Stimulated activated naive CD8-positive, alpha-beta T cell treated with anti-CD3 and anti-CD28 coated beads, Interleukin-15, Interleukin-2, amounts not matched to agents 100 U/mL and 50 U/mL, for 24 hours (primary cell): ENCODE results near the gene GDF2.

ENCODE experiments used
- ATAC-seq: fragments of 150-1000 bp; cut with Tn5 transposase; one replicate; pipeline ENCODE4 v1.10.0; 2021
- DNase-seq: peaks from one replicate; pipeline ENCODE4 v3.0.0; 2021

GDF2 gene

GRCh38 chr10:47351899-47352815, 29.9 kb downstream of the GDF2 start:
- ATAC-seq (no peak), DNase-seq (no peak)

GRCh38 chr10:47353351-47353750, 31.1 kb downstream of the GDF2 start:
- no peak for DNase-seq

DNA sequence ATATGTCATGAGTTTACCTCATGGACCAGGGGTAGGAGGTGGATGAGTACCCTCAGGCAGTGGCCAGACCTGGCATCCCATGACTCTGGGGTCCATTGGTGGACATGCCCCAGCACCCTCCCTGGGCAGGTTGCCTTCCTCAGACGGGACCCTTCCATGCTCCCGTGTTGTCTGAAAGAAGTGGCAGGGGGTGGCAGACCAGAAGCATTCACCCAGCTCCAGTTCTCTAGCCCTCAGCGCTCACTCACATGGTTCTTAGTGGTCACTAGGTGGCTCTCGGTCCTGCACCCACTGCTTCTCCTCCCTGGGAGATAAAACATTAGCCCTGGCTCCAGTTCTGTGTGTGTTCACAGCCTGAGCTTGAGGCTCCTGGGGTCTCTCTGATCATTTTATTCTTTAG, 31.9 kb downstream of the GDF2 start:
- no peak for ATAC-seq
- no peak for DNase-seq

More at GRCh38 chr10:47353351-47353750, 31.1 kb downstream of the GDF2 start:
- no peak for ATAC-seq

DNA sequence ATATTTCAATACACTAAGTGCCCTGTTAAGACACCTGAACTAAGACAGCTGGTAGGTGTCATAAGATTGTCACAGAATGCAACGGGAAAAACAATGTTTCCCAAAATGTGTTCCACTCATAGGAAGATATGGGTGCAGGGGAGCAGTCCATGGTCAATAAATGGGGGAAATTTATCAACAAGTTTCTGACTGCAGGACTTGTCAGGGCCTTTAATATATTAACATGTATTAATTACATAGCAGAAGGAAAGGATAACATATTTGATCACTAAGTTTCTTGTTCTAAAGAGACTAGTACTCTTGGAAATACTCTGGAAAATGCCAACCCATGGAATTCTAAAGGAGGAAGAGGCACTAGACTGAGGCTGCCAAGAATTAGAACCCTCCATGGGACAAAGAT, 32.6 kb downstream of the GDF2 start:
- DNase-seq (no peak), ATAC-seq (no peak)

GRCh38 chr10:47356708-47357107, 34.5 kb downstream of the GDF2 start:
- ATAC-seq, result no peak
- DNase-seq, result no peak

DNA sequence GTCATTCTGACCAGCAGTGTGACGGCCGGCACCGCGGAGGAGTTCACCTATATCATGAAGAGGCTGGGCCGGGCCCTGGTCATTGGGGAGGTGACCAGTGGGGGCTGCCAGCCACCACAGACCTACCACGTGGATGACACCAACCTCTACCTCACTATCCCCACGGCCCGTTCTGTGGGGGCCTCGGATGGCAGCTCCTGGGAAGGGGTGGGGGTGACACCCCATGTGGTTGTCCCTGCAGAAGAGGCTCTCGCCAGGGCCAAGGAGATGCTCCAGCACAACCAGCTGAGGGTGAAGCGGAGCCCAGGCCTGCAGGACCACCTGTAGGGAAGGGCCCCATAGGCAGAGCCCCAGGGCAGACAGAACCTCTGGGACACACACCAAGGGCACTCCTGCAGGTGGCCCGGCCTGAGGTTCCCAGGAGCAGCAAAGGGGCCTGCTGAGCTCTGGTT, 34.9 kb downstream of the GDF2 start:
- DNase-seq (no peak), ATAC-seq (no peak)

GRCh38 chr10:47357911-47358310, 35.7 kb downstream of the GDF2 start:
- no peak for DNase-seq
- no peak for ATAC-seq

DNA sequence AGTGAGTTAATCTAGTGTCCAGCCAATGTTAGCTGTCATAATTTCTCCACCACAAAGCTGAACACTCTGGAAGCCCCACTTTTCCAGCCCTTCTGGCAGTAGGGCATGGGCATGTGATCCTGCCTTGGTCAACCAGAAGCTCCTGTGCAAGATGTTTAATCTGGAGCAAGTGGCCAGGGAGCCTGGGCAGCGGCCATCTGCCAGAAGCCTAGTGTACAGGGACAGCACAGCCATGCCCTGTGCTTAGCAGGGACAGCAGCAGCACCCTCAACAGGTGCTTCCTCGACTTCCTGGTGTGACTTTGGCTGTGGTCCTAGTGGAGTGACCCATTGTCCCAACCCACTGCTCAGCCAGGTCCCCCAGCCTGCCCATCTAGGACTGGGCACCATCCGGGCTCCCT, 36.2 kb downstream of the GDF2 start:
- ATAC-seq (no peak), DNase-seq (no peak)

DNA sequence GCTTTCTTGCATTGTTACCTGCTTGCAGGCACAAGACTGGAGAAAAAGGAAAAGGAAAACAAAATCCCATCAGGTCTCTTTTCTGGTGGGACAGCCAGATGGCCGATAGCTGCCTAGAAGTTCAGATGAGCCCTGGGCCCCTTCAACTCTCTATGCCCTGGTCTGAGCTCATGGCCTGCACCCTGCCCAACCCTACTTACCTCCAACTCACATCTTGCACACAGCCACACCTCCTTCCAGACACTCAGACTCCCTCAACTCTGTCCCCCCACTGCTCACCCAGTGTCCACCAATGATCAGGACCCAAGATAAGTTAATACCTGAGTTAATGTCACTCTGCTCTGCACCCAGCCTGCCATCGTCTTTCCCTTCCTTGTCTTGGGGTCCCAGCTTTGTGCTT, 36.8 kb downstream of the GDF2 start:
- ATAC-seq (no peak), DNase-seq (no peak)

DNA sequence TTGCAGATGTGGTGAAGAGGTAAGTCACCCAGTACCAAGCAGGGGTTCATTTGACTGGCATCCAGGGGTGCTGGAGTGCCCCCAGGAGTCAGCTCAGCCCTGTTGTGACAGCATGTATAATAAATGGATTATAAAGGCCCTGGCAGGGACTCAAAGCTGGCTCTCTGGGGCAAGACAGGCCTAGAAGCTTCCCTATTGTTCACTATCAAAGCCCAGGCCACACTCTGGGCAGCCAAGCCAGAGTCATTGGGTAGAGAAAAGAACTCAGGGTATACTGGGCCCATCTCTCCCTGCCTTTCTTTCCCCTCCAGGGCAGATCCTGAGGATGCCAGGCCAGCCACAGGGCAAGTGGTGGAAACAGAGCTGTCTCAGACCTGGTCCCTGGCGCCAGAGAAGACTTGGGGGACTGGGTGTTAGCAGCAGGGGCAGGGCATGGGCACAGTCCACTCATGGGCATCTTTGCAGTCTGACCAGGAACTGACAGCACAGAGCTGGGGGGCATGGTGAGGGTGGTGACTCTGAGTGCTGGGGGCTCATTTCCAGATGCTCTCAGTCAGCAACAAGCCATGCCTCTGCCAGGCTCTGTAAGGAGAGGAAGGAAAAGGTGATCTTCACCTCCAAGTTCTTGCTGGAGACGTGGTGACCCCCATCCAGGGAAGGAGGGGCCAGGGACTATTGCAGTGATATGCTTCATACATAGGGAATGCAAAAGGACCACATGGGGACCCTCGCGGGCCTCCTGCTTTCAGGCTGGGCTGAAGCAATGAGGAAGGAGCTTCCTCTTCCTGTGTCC, 37.6 kb downstream of the GDF2 start:
- ATAC-seq, result no peak
- DNase-seq, result no peak

- ATAC-seq, result no peak
- no peak for DNase-seq
These were observed 38.3 kb downstream of the GDF2 start for GRCh38 chr10:47360419-47361040.

DNA sequence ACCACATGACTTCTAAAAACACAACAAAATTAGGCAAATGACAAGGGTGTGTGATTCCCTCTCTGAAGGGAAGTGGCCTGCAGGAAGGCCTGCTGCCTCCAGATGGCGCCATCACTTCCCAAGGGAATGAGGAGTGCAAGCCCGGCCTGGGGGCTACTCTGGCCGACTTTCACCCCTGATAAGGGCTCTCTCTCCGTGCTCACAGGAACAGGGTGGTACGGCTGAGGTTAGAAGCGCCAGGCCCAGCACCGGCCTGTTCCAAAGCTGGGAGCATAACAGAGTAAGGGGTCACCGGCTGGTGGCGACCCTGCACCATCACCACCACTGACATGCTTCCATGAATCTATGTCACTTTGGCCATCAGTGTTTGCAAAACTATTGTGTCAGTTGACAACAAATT, 39.0 kb downstream of the GDF2 start:
- DNase-seq, result peak; percentile 52
- no peak for ATAC-seq

DNA sequence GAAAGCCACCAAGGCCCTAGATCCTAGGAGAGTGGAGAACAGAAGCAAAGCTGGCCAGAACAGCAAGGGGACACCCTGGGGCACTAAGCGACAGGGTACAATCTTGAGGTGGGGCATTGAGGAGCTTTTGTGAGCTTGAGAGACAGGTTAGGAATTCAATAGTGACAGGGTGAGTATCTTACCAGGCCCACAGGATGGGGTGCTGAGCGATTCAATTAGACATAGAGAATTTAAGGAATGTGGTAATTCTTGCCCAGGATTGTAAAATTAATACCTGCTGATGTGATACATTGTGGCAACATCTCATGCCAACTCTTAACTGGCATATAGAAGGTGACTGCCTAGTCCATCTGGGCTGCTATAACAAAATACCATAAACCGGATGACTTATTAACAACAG, 39.9 kb downstream of the GDF2 start:
- no peak for DNase-seq
- no peak for ATAC-seq

- no peak for ATAC-seq
- DNase-seq, result no peak
These were observed 41.5 kb downstream of the GDF2 start for GRCh38 chr10:47363781-47364180.

DNA sequence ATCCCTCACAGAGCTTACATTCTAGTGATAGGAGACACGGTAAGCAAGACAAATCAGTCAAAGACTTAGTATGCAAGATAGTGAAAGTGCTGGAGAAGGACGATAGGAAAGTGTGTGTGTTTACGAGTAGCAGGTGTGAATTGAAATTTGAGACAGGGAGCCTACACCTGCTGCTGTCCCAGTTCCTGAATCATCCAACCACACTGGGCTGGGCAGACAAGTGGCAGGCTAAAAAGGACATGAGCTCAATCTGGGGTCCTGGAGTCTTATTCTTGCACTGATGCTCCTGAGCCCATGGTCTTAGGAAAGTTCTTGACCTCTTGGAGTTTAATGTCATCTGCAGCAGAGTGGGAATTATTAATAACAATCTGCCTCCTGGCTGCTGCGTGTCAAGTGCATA, 42.1 kb downstream of the GDF2 start:
- DNase-seq, result no peak
- ATAC-seq, result no peak

GRCh38 chr10:47364911-47365310, 42.7 kb downstream of the GDF2 start:
- DNase-seq, result no peak
- ATAC-seq, result no peak

GRCh38 chr10:47365431-47366180, 43.4 kb downstream of the GDF2 start:
- ATAC-seq, result no peak
- DNase-seq, result no peak

- DNase-seq, result no peak
- ATAC-seq, result no peak
These were observed 44.0 kb downstream of the GDF2 start for GRCh38 chr10:47366181-47366631.

DNA sequence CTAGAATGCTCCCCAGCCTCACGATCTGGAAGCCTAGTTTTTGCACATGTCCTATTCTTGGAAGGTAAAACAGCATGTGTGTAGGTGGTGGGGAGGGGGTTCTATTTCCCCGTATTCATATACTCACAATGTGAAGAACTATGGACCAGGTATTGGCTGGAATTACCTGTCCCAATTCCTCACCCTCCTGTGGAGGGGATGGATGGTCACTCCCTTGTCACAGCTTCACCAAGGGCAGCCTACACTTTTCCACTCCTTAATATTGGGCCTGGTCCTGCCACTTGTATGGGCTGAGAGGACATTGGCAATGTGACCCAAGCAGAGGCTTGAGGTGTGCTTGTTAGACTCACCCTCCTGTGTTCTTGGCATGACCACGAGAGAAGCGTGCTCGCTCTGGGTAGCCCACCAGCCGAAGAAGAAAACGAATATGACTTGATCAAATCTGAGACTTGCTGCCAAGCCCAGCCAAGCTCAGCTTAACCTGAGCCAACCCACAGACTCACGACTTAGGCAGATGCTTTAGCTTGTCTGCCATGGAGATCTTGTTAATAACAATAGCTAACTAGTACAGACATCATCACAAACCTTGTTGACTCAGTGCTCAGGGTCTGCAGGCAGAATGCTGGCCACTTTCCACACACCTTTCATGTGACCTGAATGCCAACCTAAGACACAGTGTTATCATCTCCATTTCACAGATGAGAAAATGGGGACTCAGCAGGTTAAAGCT, 44.6 kb downstream of the GDF2 start:
- no peak for ATAC-seq

DNA sequence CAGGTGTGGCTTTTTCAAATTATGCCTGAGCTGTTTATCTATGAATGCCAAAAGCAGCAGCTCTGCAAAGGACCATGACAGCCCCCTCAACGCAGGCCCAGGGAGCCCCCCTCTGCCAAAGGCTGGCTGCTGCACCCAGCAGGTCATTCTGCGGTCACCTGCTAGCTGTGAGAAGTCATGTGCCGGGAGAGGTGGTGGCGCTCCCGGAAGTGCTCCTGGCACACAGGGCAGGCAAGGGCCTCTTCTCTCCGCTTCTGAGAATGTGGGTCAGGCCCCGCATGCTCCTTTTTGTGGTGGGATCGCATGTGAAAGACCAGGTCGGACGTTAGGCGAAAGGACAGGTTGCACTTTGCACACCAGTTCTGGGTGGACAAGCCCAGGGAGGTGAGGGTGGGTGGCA, 45.4 kb downstream of the GDF2 start:
- ATAC-seq (no peak), DNase-seq (no peak)

More for the DNA sequence above, 44.6 kb downstream of the GDF2 start:
- DNase-seq, result no peak
